Peyer's patch (tissue), 4 donors: Measurements from ENCODE around the gene SRA1.

Source experiments
- CTCF ChIP-seq, 6 experiments: fragments of 450-650 bp in 4 of 6; fragments of 200-600 bp in 2 of 6; sonication (generic) in 1 of 6; IDR thresholded peaks; one replicate each; pipeline ENCODE4 v1.5.1; 2017 to 2019; ENCODE audit warnings: antibody characterized with exemption in 6 of 6, mild to moderate bottlenecking in 3 of 6, moderate library complexity in 1 of 6
- POLR2A ChIP-seq, 2 donors: fragments of 450-650 bp; IDR thresholded peaks; one replicate each; pipeline ENCODE4 v1.5.1; 2017; ENCODE audit warnings: antibody characterized with exemption in 2 of 2, mild to moderate bottlenecking in 2 of 2, moderate library complexity in 2 of 2

- no peak for TF ChIP-seq CTCF (IDR thresholded peaks at IDR 0.05)
- TF ChIP-seq POLR2A (IDR thresholded peaks at IDR 0.05): no peak
Observed at GRCh38 chr5:140544986-140545385, 12.3 kb downstream of the SRA1 start.
